Right cardiac atrium (tissue), 5 donors: Measurements from ENCODE around the gene UBE2O. TPM values are rescaled to one million over a fixed set of nuclear protein-coding genes. Genes with fewer than 3 reads are reported as not detected.

Source experiments
- ATAC-seq, 2 donors: fragments of 200-7000 bp; cut with Tn5 transposase; one replicate each; pipeline versions ENCODE4 v1.8.0 to v1.9.1; 2020; ENCODE audit warnings: moderate library complexity in 2 of 2, mild to moderate bottlenecking in 1 of 2
- DNase-seq, 3 donors: peaks; one replicate each; pipeline ENCODE4 v3.0.0-alpha.2; 2020
- H3K27ac ChIP-seq: one replicate; pipeline ENCODE4 v1.5.1; 2013; ENCODE audit warnings: mild to moderate bottlenecking, low read length, control low read depth, moderate library complexity
- H3K27me3 ChIP-seq: one replicate; pipeline ENCODE4 v1.6.1; 2013; ENCODE audit not compliant: control insufficient read depth, insufficient read depth
- H3K4me1 ChIP-seq: one replicate; pipeline ENCODE4 v1.6.1; 2013; ENCODE audit warnings: low read length; ENCODE audit not compliant: control insufficient read depth, insufficient read depth
- H3K4me3 ChIP-seq: one replicate; pipeline ENCODE4 v1.5.1; 2013; ENCODE audit warnings: low read length, control low read depth
- H3K9me3 ChIP-seq: one replicate; pipeline ENCODE4 v1.6.1; 2013; ENCODE audit warnings: low read length; ENCODE audit not compliant: control insufficient read depth
- WGBS: extraction: QIAGEN DNeasy Blood & Tissue Kit; methylation state at CpG from one replicate; pipeline ENCODE4 v1.1.7; 2013; 5-methylcytosine and 5-hydroxymethylcytosine counted together
- intact Hi-C, 4 donors: fragments of 100-400 bp; cut with DNase I; formaldehyde crosslinking; loops; one replicate each; pipeline versions ENCODE4 v1.11.0 to v1.14.0; 2022 to 2023
- polyA plus RNA-seq: library from polyadenylated mRNA; stranded (reverse); fragments of 200-250 nt; gene quantifications from one replicate; pipeline ENCODE4 v1.2.3, GENCODE V29; 2013
- total RNA-seq, 4 donors: library from RNA; stranded (reverse); fragmentation: NEBNext Ultra II Directional; extraction: Animal tissue kit (Norgen Biotek cat#: 25700); gene quantifications; one replicate each; pipeline ENCODE4 v1.2.1, GENCODE V29; 2021
- donor health status: healthy with polysubstance abuse.
- donor health status: DM: no; HTN: yes; CAD: no.
- donor health status: DM: no; HTN: no; CAD: no.
- donor health status: DM: no; HTN: yes; CAD: no; lungs with severe emphysema.
- donor health status: DM: yes; HTN: yes; CAD: no.

Gene UBE2O
- total and polyA plus RNA-seq, 5 donors = 23.0 to 37.3 (median 33.9) TPM

DNA sequence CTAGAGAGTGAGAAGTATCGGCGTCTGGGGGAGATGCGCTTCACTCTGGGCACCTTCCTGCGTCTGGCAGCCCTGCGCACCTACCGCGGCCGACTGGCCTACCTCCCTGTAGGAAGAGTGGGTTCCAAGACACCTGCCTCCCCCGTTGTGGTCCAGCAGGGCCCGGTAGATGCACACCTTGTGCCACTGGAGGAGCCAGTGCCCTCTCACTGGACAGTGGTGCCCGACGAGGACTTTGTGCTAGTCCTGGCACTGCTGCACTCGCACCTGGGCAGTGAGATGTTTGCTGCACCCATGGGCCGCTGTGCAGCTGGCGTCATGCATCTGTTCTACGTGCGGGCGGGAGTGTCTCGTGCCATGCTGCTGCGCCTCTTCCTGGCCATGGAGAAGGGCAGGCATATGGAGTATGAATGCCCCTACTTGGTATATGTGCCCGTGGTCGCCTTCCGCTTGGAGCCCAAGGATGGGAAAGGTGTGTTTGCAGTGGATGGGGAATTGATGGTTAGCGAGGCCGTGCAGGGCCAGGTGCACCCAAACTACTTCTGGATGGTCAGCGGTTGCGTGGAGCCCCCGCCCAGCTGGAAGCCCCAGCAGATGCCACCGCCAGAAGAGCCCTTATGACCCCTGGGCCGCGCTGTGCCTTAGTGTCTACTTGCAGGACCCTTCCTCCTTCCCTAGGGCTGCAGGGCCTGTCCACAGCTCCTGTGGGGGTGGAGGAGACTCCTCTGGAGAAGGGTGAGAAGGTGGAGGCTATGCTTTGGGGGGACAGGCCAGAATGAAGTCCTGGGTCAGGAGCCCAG is 65.8 kb downstream of the UBE2O start:
- Histone ChIP-seq H3K4me1 (no peaks in the 10 kb centered on the region), H3K4me3 (no peak overlapping the region), H3K27me3 (no peaks in the 10 kb centered on the region)

GRCh38 chr17:76385892-76386786 is 66.8 kb downstream of the UBE2O start:
- no peaks in the 10 kb centered on the region for H3K9me3 ChIP-seq
- no peaks in the 10 kb centered on the region for H3K27me3 ChIP-seq
- peak; percentile 36 to 51 for ATAC-seq
- H3K27ac ChIP-seq = no peak overlapping the region
- 27% methylated on average over 52 of the region's 52 CpGs for WGBS
- peak overlapping the region; percentile 58 for H3K4me3 ChIP-seq
- peak; percentile 82 to 93 (median 92) for DNase-seq
- no peaks in the 10 kb centered on the region for H3K4me1 ChIP-seq
- intact Hi-C loops = no loop called here

More for the DNA sequence above, 65.8 kb downstream of the UBE2O start:
- intact Hi-C loops = no loop called here
- WGBS = 95% methylated on average over 31 of the region's 31 CpGs
- Histone ChIP-seq H3K9me3 (no peaks in the 10 kb centered on the region), H3K27ac (no peak overlapping the region)
- DNase-seq (no peak), ATAC-seq (no peak)

DNA sequence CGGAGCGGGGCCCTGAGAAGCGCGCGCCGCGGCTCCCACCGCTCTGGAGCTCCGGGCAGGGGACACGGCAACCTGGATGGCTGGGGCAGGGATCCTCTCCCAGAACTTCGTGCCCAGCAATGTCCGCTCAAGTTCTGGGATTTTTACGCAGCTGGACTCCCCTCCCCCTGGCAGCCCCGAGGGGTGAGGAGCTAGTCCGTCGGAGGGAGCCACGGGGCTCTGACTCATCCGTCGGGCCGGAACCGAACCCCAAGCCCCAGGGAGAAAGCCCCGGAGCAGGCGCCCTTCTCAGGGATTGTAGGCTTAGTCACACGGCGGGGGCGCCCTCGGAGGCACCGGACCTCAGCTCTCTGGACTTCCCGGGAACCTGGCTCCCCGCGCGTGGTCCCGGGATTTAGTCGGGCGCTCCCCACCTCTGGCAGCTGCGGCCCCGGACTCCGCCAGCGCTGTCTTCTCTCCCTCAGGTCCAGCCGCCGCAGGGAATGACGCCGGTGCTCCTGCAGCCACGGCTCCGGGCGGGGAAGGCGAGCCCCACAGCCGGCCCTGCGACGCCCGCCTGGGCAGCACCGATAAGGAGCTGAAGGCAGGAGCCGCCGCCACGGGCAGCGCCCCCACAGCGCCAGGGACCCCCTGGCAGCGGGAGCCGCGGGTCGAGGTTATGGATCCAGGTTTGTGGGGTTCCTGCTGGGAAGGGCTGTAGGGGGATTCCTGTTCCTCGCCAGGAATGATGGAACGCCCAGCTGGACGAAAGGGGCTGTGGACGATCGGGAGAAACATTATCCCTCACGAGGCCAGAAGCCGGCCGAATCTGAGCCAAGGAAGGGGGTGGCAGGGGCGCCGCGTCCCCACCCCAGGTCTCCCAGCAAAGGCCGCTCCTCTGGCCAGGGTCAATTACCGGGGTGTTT is 67.7 kb downstream of the UBE2O start:
- H3K4me1 ChIP-seq = no peaks in the 10 kb centered on the region

GRCh38 chr17:76384222-76384986 is 68.5 kb downstream of the UBE2O start, which contains the start of gene SPHK1:
Gene SPHK1, plus strand, starts transcription at chr17:76384609. Its CDS starts 1,036 bp downstream, at chr17:76385645.
- peak; percentile 80 to 86 for ATAC-seq

More for the DNA sequence above, 67.7 kb downstream of the UBE2O start:
- Histone ChIP-seq H3K27me3 (no peaks in the 10 kb centered on the region), H3K27ac (no peak overlapping the region), H3K9me3 (no peaks in the 10 kb centered on the region), H3K4me3 (peak overlapping the region; percentile 58)
- under 1% methylated on average over 74 of the region's 74 CpGs for WGBS
- peak in 2 of 3 donors; percentile 74 to 75 for DNase-seq
- peak in 1 of 2 donors; percentile 18 for ATAC-seq
- intact Hi-C loops = no loop called here

GRCh38 chr17:76383546-76384221 is 69.3 kb downstream of the UBE2O start:
- no peaks in the 10 kb centered on the region for H3K4me1 ChIP-seq
- H3K9me3 ChIP-seq = no peaks in the 10 kb centered on the region
- peak; percentile 64 to 83 (median 81) for DNase-seq
- H3K4me3 ChIP-seq = peak overlapping the region; percentile 58
- under 1% methylated on average over 65 of the region's 65 CpGs for WGBS
- peak overlapping the region; percentile 59 for H3K27ac ChIP-seq
- peak; percentile 17 to 40 for ATAC-seq
- no peaks in the 10 kb centered on the region for H3K27me3 ChIP-seq
- intact Hi-C loops = no loop called here

More at GRCh38 chr17:76384222-76384986, 68.5 kb downstream of the UBE2O start, which contains the start of gene SPHK1:
- H3K4me3 ChIP-seq = peak within 1 kb of the TSS; percentile 58
- intact Hi-C loops = no loop called here
- no peaks in the 10 kb centered on the region for H3K9me3 ChIP-seq
- H3K4me1 ChIP-seq = no peaks in the 10 kb centered on the region
- no peaks in the 10 kb centered on the region for H3K27me3 ChIP-seq
- peak; percentile 81 to 91 (median 91) for DNase-seq
- WGBS = under 1% methylated on average over 118 of the region's 118 CpGs
- peak within 1 kb of the TSS; percentile 59 for H3K27ac ChIP-seq

GRCh38 chr17:76382803-76383545 is 70.0 kb downstream of the UBE2O start:
- peak overlapping the region; percentile 58 for H3K4me3 ChIP-seq
- peak overlapping the region; percentile 32 for H3K27ac ChIP-seq
- peak; percentile 64 to 81 (median 78) for DNase-seq
- H3K27me3 ChIP-seq = no peaks in the 10 kb centered on the region
- 1% methylated on average over 80 of the region's 80 CpGs for WGBS
- H3K4me1 ChIP-seq = no peaks in the 10 kb centered on the region
- ATAC-seq = peak; percentile 20 to 52
- intact Hi-C loops = no loop called here
- no peaks in the 10 kb centered on the region for H3K9me3 ChIP-seq

DNA sequence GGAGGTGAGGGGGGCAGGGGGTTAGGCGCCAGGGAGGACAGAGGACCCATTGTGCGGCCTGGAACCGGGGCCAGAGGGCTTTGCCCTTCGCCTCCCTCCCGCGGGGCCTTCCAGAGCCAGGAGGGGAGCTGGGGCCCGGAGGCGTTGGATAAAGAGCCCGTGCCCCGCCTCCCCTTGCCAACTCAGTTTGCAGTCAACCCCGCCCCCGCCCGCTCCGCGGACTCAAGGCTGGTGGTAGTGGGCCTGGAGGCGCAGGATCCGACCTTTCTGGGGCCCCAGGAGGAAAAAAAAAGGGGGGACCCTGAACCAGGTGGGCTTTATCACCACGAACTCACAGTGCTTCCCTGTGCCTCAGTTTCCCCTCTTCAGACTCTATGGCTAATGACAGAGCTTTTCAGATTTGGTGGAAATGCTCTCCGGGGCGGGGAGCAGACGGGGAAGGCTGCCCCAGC is 70.6 kb downstream of the UBE2O start:
- peak overlapping the region; percentile 58 for H3K4me3 ChIP-seq
- H3K27me3 ChIP-seq = no peaks in the 10 kb centered on the region
- no peaks in the 10 kb centered on the region for H3K9me3 ChIP-seq
- WGBS = 34% methylated on average over 21 of the region's 21 CpGs
- intact Hi-C loops = no loop called here
- ATAC-seq = peak in 1 of 2 donors; percentile 1
- H3K27ac ChIP-seq = peak overlapping the region; percentile 32
- peak; percentile 68 to 84 (median 81) for DNase-seq
- no peaks in the 10 kb centered on the region for H3K4me1 ChIP-seq

- no peaks in the 10 kb centered on the region for H3K4me1 ChIP-seq
- no peak overlapping the region for H3K4me3 ChIP-seq
- H3K9me3 ChIP-seq = no peaks in the 10 kb centered on the region
- WGBS = 69% methylated on average over 19 of the region's 19 CpGs
- no peak for ATAC-seq
- DNase-seq = peak in 2 of 3 donors; percentile 58 to 77
- no peaks in the 10 kb centered on the region for H3K27me3 ChIP-seq
- intact Hi-C loops = no loop called here
- H3K27ac ChIP-seq = no peak overlapping the region
These were observed 71.2 kb downstream of the UBE2O start for GRCh38 chr17:76381633-76382350.
